Subcutaneous abdominal adipose tissue (tissue), 5 donors: Measurements from ENCODE around the gene GYS1.

Experiments
- H3K27ac ChIP-seq: one replicate; pipeline ENCODE4 v1.7.0; 2013; ENCODE audit warnings: low read depth, mild to moderate bottlenecking, inconsistent platforms, low read length, moderate library complexity
- H3K27me3 ChIP-seq, 5 donors: one replicate each; pipeline ENCODE4 v1.7.0; 2013; ENCODE audit warnings: low read length in 5 of 5, inconsistent platforms in 1 of 5; ENCODE audit not compliant: control insufficient read depth in 5 of 5, insufficient read depth in 4 of 5
- H3K36me3 ChIP-seq, 5 donors: one replicate each; pipeline ENCODE4 v1.7.0; 2013; ENCODE audit warnings: low read length in 5 of 5; ENCODE audit not compliant: control insufficient read depth in 5 of 5, insufficient read depth in 5 of 5
- H3K4me1 ChIP-seq, 5 donors: one replicate each; pipeline ENCODE4 v1.7.0; 2013; ENCODE audit warnings: low read length in 5 of 5, mild to moderate bottlenecking in 3 of 5, moderate library complexity in 1 of 5; ENCODE audit not compliant: control insufficient read depth in 5 of 5, insufficient read depth in 5 of 5
- H3K4me3 ChIP-seq, 5 donors: one replicate each; pipeline ENCODE4 v1.7.0; 2013; ENCODE audit warnings: low read length in 5 of 5, low read depth in 1 of 5
- H3K9ac ChIP-seq, 5 donors: one replicate each; pipeline ENCODE4 v1.7.0; 2013; ENCODE audit warnings: low read length in 5 of 5, mild to moderate bottlenecking in 4 of 5, moderate library complexity in 3 of 5
- H3K9me3 ChIP-seq, 5 donors: one replicate each; pipeline ENCODE4 v1.7.0; 2013; ENCODE audit warnings: low read length in 5 of 5; ENCODE audit not compliant: control insufficient read depth in 5 of 5
- donor health status: healthy.
- donor health status: healthy.
- donor health status: healthy.
- donor health status: healthy.
- donor health status: healthy.

The GYS1 gene

DNA sequence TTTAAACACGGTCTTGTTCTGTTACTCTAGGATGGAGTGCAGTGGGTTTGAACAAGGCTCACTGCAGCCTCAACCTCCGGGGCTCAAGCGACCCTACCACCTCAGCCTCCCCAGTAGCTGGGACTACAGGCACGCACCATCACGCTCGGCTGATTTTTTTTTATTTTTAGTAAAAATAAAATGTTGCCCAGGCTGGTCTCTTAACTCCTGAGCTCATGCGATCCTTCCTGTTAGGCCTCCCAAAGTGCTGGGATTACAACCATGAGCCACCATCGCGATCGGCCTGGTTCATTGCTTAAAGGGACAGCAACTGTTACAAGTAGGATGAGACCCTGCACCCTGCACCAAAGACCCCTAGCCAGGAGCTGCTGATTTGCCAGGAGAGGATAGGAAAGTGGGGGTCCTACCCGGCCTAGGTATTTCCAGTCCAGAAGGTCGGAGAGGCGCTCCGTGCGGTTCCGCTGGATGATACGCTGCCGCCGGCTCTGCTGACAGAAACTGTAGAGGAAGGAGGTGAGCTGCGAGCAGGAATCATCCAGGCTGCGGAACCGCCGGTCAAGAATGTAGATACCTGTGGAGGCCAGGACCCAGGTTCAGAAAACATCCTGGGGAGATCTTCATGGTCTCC lies 22.9 kb downstream of the GYS1 start:
- Histone ChIP-seq H3K9ac (no peak overlapping the region), H3K4me3 (no peak overlapping the region), H3K4me1 (peaks cover 6 to 52% (median 51%) of the 10 kb centered on the region in 5 donors), H3K9me3 (no peaks in the 10 kb centered on the region), H3K27me3 (no peaks in the 10 kb centered on the region), H3K36me3 (peaks cover 0 to 71% (median 44%) of the 10 kb centered on the region in 5 donors), H3K27ac (no peak overlapping the region)

DNA sequence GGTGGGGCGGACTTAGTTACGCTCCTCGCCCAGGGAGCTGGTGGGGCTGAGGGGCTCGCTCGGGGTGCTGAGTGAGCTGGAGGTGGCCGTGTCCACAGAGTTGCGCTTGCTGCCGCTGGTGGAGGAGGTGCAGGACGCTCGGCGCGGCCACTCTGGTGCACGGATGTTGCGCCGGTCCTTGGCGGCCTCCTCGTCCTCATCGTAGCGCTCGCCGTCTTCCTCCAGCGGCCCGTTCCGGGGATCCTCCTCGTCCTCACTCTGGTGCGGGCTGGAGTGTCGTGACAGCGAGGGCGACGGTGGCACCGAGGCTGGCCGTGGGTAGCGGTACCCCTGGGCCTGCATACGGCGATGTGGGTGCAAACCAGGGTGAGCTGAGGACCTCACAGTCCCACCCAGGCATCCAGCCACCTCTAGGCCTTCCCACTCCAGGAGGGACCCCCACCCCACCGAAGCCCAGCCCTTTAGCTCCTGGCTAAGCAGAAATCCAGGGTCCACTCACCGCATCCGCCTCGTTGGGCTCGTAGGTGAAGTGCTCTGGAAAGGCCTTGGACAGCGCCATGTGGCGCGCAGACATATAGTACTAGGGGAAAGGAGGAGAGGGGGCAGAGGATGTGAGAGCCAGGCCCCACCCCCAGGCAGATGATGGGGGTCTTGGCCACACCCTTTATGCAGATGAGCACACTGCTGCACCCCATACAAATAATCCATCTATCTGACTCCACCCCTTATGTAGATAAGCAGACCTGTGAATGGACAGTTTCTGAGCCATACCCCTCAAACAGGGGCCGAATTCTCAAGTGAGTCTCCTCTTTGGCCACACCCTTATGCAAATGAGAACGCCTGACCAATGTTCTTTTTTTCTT lies 23.6 kb downstream of the GYS1 start:
- H3K9ac ChIP-seq = no peak overlapping the region
- peaks cover 0 to 69% (median 42%) of the 10 kb centered on the region in 5 donors for H3K36me3 ChIP-seq
- no peaks in the 10 kb centered on the region for H3K9me3 ChIP-seq
- H3K27me3 ChIP-seq = no peaks in the 10 kb centered on the region
- peaks cover 8 to 55% (median 54%) of the 10 kb centered on the region in 5 donors for H3K4me1 ChIP-seq
- H3K27ac ChIP-seq = peak overlapping the region; percentile 89
- H3K4me3 ChIP-seq = no peak overlapping the region

GRCh38 chr19:48968813-48969218 lies 24.3 kb downstream of the GYS1 start:
- no peak overlapping the region for H3K4me3 ChIP-seq
- H3K9ac ChIP-seq = no peak overlapping the region
- H3K27me3 ChIP-seq = no peaks in the 10 kb centered on the region
- no peaks in the 10 kb centered on the region for H3K9me3 ChIP-seq
- H3K27ac ChIP-seq = peak overlapping the region; percentile 89
- H3K36me3 ChIP-seq = peaks cover 0 to 62% (median 35%) of the 10 kb centered on the region in 5 donors
- H3K4me1 ChIP-seq = peaks cover 8 to 62% (median 61%) of the 10 kb centered on the region in 5 donors

- H3K27ac ChIP-seq = peak overlapping the region; percentile 89
- H3K9me3 ChIP-seq = no peaks in the 10 kb centered on the region
- H3K9ac ChIP-seq = peak overlapping the region in 2 of 5 donors; percentile 28 to 63
- peaks cover 8 to 68% (median 67%) of the 10 kb centered on the region in 5 donors for H3K4me1 ChIP-seq
- H3K27me3 ChIP-seq = no peaks in the 10 kb centered on the region
- H3K36me3 ChIP-seq = peaks cover 0 to 56% (median 31%) of the 10 kb centered on the region in 5 donors
- H3K4me3 ChIP-seq = peak overlapping the region in 2 of 5 donors; percentile 7 to 96
These were observed 24.9 kb downstream of the GYS1 start for GRCh38 chr19:48968179-48968661.

GRCh38 chr19:48967346-48968178 lies 25.5 kb downstream of the GYS1 start:
- Histone ChIP-seq H3K36me3 (peaks cover 0 to 51% (median 25%) of the 10 kb centered on the region in 5 donors), H3K9ac (peak overlapping the region in 3 of 5 donors; percentile 28 to 82 (median 63)), H3K27me3 (no peaks in the 10 kb centered on the region), H3K27ac (peak overlapping the region; percentile 89), H3K9me3 (no peaks in the 10 kb centered on the region), H3K4me1 (peaks cover 8 to 72% (median 70%) of the 10 kb centered on the region in 5 donors), H3K4me3 (peak overlapping the region; percentile 81 to 97 (median 96))

DNA sequence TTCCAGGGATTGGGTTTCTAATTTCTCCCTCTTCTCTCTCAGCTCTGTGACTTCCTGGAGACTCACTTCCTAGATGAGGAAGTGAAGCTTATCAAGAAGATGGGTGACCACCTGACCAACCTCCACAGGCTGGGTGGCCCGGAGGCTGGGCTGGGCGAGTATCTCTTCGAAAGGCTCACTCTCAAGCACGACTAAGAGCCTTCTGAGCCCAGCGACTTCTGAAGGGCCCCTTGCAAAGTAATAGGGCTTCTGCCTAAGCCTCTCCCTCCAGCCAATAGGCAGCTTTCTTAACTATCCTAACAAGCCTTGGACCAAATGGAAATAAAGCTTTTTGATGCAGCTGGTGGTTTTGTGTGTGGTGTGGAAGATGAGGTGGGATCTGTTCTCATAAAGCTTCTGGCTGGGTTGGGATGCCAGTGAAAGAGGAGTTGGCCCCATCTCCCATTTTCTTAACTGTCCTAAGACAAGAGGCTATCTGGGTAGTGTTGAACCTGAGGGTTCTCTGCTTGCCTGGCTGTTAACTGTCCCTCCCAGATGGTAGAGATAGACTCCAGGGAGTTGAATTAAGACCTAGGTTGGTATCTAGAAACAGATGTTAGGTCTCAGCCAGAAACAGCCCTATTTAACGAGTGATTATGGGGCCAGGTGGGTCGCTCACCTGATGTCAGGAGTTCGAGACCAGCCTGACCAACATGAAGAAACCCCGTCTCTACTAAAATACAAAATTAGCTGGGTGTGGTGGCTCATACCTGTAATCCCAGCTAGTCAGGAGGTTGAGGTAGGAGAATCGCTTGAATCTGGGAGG lies 26.4 kb downstream of the GYS1 start:
- peak overlapping the region; percentile 89 for H3K27ac ChIP-seq
- H3K9me3 ChIP-seq = no peaks in the 10 kb centered on the region
- peak overlapping the region; percentile 75 to 96 (median 83) for H3K9ac ChIP-seq
- H3K36me3 ChIP-seq = peaks cover 0 to 48% (median 24%) of the 10 kb centered on the region in 5 donors
- H3K4me1 ChIP-seq = peaks cover 8 to 80% (median 77%) of the 10 kb centered on the region in 5 donors
- H3K4me3 ChIP-seq = peak overlapping the region; percentile 81 to 97 (median 96)
- H3K27me3 ChIP-seq = no peaks in the 10 kb centered on the region

- Histone ChIP-seq H3K4me3 (peak overlapping the region; percentile 81 to 97 (median 96)), H3K36me3 (peaks cover 0 to 44% (median 24%) of the 10 kb centered on the region in 5 donors), H3K27me3 (no peaks in the 10 kb centered on the region), H3K9me3 (no peaks in the 10 kb centered on the region), H3K4me1 (peaks cover 8 to 80% (median 75%) of the 10 kb centered on the region in 5 donors), H3K9ac (peak overlapping the region; percentile 75 to 96 (median 83)), H3K27ac (peak overlapping the region; percentile 89)
These were observed 27.1 kb downstream of the GYS1 start for GRCh38 chr19:48965806-48966540.

- Histone ChIP-seq H3K36me3 (peaks cover 0 to 37% (median 19%) of the 10 kb centered on the region in 5 donors), H3K27ac (peak within 1 kb of the TSS; percentile 99), H3K4me1 (peaks cover 8 to 73% (median 69%) of the 10 kb centered on the region in 5 donors)
These were observed 27.9 kb downstream of the GYS1 start, which contains the start of gene FTL for GRCh38 chr19:48965040-48965805. TSS of gene FTL (plus strand) at chr19:48965309. CDS start at chr19:48965508, 199 bp downstream.

More at GRCh38 chr19:48965040-48965805, 27.9 kb downstream of the GYS1 start, which contains the start of gene FTL:
- H3K9ac ChIP-seq = peak within 1 kb of the TSS; percentile 83 to 97 (median 88)
- H3K9me3 ChIP-seq = no peaks in the 10 kb centered on the region
- peak within 1 kb of the TSS; percentile 81 to 97 (median 96) for H3K4me3 ChIP-seq
- H3K27me3 ChIP-seq = no peaks in the 10 kb centered on the region
